Activated CD8-positive, alpha-beta memory T cell treated with anti-CD3 and anti-CD28 coated beads, Interleukin-2, amount 10 ng/mL, durations not matched to agents 7 days and 5 days (primary cell): ENCODE results near the gene SLC7A6. TPM values are rescaled to one million over a fixed set of nuclear protein-coding genes. Genes with fewer than 3 reads are reported as not detected.

Source experiments
- ATAC-seq: fragments of 150-1000 bp; cut with Tn5 transposase; one replicate; pipeline ENCODE4 v1.10.0; 2021; ENCODE audit warnings: moderate library complexity
- CTCF ChIA-PET: fragments of 350-600 bp; sonication (Branson Sonifier 250); formaldehyde crosslinking; loops from one replicate; lab custom pipeline; 2021; ENCODE audit warnings: antibody characterized with exemption; lab: Charles Lee
- DNase-seq: peaks from one replicate; pipeline ENCODE4 v3.0.0-alpha.2; 2020
- H3K27ac Mint-ChIP-seq: one replicate; pipeline ENCODE4 v1.8.0; 2021; ENCODE audit warnings: mild to moderate bottlenecking, mixed read lengths
- H3K27me3 Mint-ChIP-seq: one replicate; pipeline ENCODE4 v1.8.0; 2021; ENCODE audit warnings: mixed read lengths
- H3K36me3 Mint-ChIP-seq: one replicate; pipeline ENCODE4 v1.8.0; 2021; ENCODE audit warnings: mild to moderate bottlenecking, mixed read lengths
- H3K4me1 Mint-ChIP-seq: one replicate; pipeline ENCODE4 v1.8.0; 2021; ENCODE audit warnings: mixed read lengths
- H3K4me3 Mint-ChIP-seq: one replicate; pipeline ENCODE4 v1.8.0; 2021; ENCODE audit warnings: mild to moderate bottlenecking, moderate library complexity, mixed read lengths
- H3K9me3 Mint-ChIP-seq: one replicate; pipeline ENCODE4 v1.8.0; 2022; ENCODE audit warnings: low read depth, mixed read lengths
- total RNA-seq, 2 experiments: library from RNA; stranded (reverse); gene quantifications; one replicate each; pipeline ENCODE4 v1.2.3, GENCODE V29; 2021

SLC7A6 gene
- total RNA-seq, 2 experiments from 2014 or later: 73.3 to 99.5 TPM

DNA sequence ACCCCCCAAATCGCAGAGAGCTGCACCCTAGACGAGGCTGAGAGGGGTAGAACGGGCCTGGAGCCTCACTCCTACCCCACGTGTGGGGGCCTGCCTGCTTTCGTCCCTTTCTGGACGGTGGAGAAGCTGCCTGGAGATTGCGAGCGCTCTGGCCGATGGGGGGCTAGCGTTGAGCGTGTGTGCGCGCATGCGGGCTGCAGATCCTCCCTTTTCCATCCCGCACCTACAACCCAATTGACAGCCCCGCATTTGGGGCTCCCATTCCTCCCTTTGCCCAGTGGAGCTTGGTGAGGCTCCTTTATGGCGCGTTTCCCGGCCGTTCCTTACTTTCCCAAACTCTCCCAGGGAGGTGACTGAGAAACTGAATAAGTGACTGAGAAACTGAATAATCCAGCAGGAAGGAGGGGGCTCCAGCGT lies 27.5 kb upstream of the SLC7A6 start:
- peaks cover 34% of the 10 kb centered on the region for H3K4me1 Mint-ChIP-seq
- ATAC-seq (no peak), DNase-seq (no peak)
- peak overlapping the region; percentile 24 for H3K27ac Mint-ChIP-seq
- no peaks in the 10 kb centered on the region for H3K36me3 Mint-ChIP-seq
- peaks cover 8% of the 10 kb centered on the region for H3K27me3 Mint-ChIP-seq
- H3K9me3 Mint-ChIP-seq: no peaks in the 10 kb centered on the region
- peak overlapping the region; percentile 82 for H3K4me3 Mint-ChIP-seq
- CTCF ChIA-PET: interaction anchor here (1.4 to 2.1 kb wide), 6 partner anchors 8 to 420 kb away, joined by 3 to 10 read pairs (median 6); partner anchors contain the start of genes PLA2G15 and SLC7A6

DNA sequence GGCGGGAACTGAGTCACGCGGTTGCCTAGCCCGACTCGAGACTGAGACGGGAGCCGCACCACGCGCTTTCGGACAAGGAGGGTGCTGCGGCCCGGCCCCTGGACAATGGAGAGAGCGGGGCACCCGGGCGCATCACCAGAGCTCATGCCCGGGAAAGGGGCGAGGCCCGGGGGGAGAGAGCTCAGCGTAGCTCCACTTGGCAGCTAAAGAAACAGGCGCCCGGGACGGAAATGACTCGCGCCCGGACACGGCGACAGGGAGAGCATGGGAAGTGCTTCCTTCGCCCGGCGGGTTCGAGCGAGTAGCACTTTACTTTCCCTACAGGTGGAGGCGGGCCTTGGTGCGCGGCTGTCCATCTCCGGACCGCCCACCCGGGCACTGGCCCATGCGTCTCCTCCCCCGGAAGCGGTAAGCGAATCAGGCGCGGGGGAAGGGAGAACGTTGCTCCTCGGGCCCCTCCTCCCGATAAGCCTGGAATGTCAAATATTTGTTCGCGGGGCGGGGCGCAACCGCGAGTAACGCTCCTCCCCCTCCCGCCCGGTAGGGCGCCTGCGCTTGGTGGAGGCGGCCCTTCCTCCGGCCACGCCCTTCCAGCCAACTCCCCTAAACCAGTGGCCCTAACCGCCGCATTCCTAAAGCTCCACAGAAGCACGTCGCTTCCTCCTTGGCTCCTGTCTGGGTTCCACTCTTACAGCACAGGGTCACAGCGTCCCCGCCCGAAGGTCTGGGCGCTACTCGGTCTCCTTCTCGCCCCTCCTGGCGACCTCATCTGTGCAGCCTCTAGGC lies 26.9 kb upstream of the SLC7A6 start:
- CTCF ChIA-PET: interaction anchor here (0.8 to 2.1 kb wide), 9 partner anchors 8 to 421 kb away, joined by 3 to 10 read pairs (median 4); partner anchors contain the start of genes PLA2G15 and SLC7A6

DNA sequence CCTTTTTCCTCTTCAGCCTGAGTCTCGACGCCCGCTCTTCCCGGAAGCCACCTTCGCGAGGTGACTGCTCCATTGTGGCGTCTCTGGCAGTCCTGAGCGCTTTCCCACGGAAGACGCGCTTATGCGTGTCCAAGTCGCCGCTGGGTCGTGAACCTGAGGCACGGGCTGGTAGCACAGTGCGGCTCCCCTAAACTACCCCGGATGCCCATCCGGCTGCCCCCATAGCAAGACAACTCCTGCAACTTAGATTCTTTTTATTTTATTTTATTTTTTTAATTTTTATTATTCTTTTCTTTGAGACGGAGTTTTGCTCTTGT lies 26.3 kb upstream of the SLC7A6 start:
- Mint-ChIP-seq H3K27me3 (peaks cover 8% of the 10 kb centered on the region), H3K27ac (peak overlapping the region; percentile 90), H3K36me3 (no peaks in the 10 kb centered on the region), H3K4me3 (peak overlapping the region; percentile 82), H3K4me1 (peaks cover 31% of the 10 kb centered on the region), H3K9me3 (no peaks in the 10 kb centered on the region)
- DNase-seq: no peak
- CTCF ChIA-PET: interaction anchor here (0.6 to 2.1 kb wide), 11 partner anchors 7 to 302 kb away, joined by 3 to 14 read pairs (median 4); partner anchors contain the start of genes PLA2G15, PRMT7, SLC7A6 and SLC7A6OS
- peak; percentile 28 for ATAC-seq

More for the DNA sequence above, 26.9 kb upstream of the SLC7A6 start:
- Mint-ChIP-seq H3K4me1 (peaks cover 34% of the 10 kb centered on the region), H3K36me3 (no peaks in the 10 kb centered on the region), H3K9me3 (no peaks in the 10 kb centered on the region), H3K27ac (peak overlapping the region; percentile 90), H3K27me3 (peaks cover 8% of the 10 kb centered on the region), H3K4me3 (peak overlapping the region; percentile 82)
- DNase-seq (peak; percentile 94), ATAC-seq (peak; percentile 84)

DNA sequence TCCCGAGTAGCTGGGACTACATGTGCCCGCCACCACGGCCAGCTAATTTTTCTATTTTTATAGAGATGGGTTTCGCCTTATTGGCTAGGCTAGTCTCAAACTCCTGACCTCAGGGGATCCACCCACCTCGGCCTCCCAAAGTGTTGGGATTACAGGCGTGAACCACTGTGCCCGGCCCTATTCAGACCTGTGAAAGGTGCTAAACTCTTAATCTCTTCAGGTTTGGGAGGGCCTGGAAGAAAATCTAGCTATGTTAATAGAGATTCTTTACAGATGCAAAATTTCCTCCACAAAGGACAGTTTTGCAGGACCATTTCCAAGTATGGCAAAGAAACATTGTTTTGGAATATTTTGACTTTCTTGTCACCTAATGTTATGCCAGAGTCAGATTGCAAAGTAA lies 22.2 kb upstream of the SLC7A6 start:
- Mint-ChIP-seq H3K9me3 (no peaks in the 10 kb centered on the region), H3K27ac (no peak overlapping the region), H3K36me3 (no peaks in the 10 kb centered on the region), H3K27me3 (peaks cover under 1% of the 10 kb centered on the region), H3K4me3 (no peak overlapping the region), H3K4me1 (peaks cover 40% of the 10 kb centered on the region)
- no peak for ATAC-seq
- DNase-seq: no peak
- CTCF ChIA-PET: interaction anchor here (0.9 to 6.4 kb wide), 3 partner anchors 9 to 86 kb away, joined by 4 to 35 read pairs (median 15); no protein-coding TSS in a partner anchor

DNA sequence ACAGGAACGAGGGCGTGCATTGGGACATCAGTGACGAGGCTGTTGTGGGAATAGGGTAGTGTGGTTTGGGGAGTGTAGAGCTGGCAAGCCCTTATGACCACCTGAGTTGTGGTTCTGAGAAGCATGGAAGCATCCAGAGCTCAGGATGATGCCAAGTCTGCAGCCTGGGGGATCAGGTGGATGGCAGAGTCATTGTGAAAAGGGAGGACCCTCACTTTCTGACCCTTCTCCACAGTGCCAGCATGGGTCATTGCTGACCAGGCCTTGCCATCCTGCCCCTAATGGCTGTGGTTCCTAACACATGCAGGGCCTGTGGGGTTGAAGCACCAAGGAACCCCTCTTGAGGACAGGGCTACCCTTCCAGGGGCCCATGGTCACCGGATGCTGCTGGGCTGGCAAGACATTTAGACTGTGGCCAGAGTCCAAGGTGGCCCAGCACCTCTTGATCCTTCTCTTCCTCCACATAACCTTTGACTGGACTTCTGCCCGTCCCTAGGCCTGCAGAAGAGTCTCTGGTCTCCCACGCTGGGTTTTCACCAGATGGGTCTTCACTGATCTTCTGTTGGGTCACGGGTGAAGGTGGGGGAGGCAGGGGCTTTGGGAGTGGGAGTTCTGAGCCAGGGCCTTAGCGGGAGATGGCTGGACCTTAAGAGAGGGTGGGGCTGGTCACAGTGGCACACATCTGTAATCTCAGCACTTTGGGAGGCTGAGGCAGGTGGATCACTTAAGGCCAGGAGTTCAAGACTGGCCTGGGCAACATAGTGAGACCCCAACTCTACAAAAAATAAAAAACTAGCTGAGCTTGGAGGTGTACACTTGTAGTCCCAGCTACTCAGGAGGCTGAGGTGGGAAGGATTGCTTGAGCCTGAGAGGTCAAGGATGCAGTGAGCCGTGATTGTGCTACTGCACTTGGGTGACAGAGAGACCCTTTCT lies 21.1 kb upstream of the SLC7A6 start:
- ATAC-seq: no peak
- H3K36me3 Mint-ChIP-seq: no peaks in the 10 kb centered on the region
- no peak overlapping the region for H3K4me3 Mint-ChIP-seq
- DNase-seq: no peak
- H3K4me1 Mint-ChIP-seq: peaks cover 32% of the 10 kb centered on the region
- CTCF ChIA-PET: interaction anchor here (0.7 to 6.4 kb wide), 6 partner anchors 8 to 888 kb away, joined by 3 to 56 read pairs (median 4); partner anchors contain the start of gene SLC7A6
- no peak overlapping the region for H3K27ac Mint-ChIP-seq
- no peaks in the 10 kb centered on the region for H3K9me3 Mint-ChIP-seq
- no peaks in the 10 kb centered on the region for H3K27me3 Mint-ChIP-seq

DNA sequence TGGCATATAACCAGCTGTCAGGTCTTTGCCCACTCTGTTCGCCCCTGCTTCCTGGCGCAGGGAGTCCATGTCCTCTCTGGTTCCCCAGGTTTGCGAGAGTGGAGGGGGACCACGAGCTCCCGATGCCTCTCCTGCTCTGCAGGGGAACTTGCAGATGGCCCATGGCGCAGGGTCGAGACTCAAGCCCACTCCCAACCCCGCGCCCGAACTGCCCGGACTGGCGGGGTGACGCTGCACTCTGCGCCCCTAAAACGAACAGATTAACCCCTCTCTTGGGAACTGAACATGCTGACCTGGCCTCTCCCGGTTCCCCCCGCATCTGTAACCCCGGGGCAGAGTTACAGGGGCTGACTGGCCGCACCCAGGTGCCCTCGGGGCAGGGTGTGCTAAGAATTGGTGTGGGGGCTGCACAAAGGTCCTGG lies 19.8 kb upstream of the SLC7A6 start:
- CTCF ChIA-PET: interaction anchor here (1.0 to 6.4 kb wide), 7 partner anchors 7 to 887 kb away, joined by 3 to 56 read pairs (median 5); partner anchors contain the start of genes PRMT7, SLC7A6 and SLC7A6OS
- H3K27me3 Mint-ChIP-seq: no peaks in the 10 kb centered on the region
- peak overlapping the region; percentile 85 for H3K27ac Mint-ChIP-seq
- H3K4me3 Mint-ChIP-seq: peak overlapping the region; percentile 96
- no peak for DNase-seq
- peaks cover 3% of the 10 kb centered on the region for H3K36me3 Mint-ChIP-seq
- no peaks in the 10 kb centered on the region for H3K9me3 Mint-ChIP-seq
- H3K4me1 Mint-ChIP-seq: peaks cover 25% of the 10 kb centered on the region
- no peak for ATAC-seq

DNA sequence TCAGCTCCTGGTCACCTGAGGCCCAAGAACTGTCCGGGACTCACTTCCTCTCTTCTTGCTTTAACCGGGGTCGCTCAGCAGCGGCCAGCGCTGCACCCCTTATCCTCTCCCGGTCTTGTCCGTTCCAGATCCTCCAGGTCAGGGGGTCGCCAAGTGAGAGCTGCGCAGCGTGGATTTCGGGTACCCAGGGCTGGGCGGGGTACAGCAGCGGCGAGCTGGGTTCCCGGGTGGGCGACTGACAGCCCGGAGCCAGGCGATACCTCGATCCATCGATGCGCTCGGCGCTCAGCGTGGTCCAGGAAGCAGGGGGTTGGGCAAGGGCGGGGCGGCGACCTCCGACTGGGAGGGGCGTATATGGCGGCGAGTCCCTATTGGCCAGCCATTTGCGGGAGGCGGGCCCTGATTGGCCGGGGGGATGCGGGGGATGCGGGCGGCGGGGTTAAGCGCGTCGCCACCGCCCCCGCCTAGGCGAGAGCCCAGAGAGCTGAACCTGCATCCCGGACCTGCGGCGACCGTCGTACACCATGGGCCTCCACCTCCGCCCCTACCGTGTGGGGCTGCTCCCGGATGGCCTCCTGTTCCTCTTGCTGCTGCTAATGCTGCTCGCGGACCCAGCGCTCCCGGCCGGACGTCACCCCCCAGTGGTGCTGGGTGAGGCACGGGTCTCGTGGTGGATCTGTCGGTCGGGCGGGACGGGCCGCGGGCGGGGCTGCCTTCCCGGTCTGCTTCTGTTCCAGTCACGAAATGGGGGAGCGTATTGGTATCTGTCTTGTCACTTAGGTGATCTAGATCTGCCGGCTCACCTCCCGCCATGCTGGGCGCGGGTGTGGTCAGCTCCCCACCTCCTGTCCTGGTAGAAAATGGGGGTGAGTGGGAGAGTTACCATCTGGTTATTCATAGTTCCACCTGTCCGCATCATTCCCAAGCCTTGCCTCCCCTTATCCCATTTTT lies 19.1 kb upstream of the SLC7A6 start, which contains the start of gene PLA2G15:
TSS of gene PLA2G15 (plus strand) at position 471 of the 951 bp plus-strand sequence. CDS start at position 525, 54 bp downstream.
- H3K27me3 Mint-ChIP-seq: no peaks in the 10 kb centered on the region
- H3K27ac Mint-ChIP-seq: peak within 1 kb of the TSS; percentile 85
- H3K4me3 Mint-ChIP-seq: peak within 1 kb of the TSS; percentile 96
- H3K36me3 Mint-ChIP-seq: peaks cover 3% of the 10 kb centered on the region
- H3K4me1 Mint-ChIP-seq: peaks cover 21% of the 10 kb centered on the region
- CTCF ChIA-PET: interaction anchor here (0.6 to 6.4 kb wide), 8 partner anchors 8 to 886 kb away, joined by 3 to 56 read pairs (median 4); partner anchors contain the start of genes PRMT7, SLC7A6 and SLC7A6OS
- H3K9me3 Mint-ChIP-seq: no peaks in the 10 kb centered on the region
- peak; percentile 97 for DNase-seq
- peak; percentile 97 for ATAC-seq

DNA sequence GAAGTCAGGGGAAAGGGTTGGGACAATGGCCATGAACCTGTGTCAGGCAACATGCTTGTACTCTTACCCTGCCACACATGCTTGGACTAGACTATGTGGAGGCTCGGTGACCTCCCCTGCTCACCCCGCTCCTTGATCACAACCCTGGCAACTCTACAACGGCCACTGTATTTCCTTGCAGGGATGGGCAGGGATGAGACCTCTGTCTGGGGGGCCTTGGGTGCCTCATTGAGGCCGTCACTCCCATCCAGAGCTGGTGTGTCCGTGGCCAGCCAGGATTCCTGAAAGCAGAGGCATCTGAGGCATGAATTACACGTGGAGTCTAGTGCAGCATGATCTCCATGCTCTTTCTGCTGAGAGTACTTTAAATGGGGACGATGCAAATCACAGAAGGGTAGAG lies 18.2 kb upstream of the SLC7A6 start:
- Mint-ChIP-seq H3K36me3 (peaks cover 5% of the 10 kb centered on the region), H3K4me1 (peaks cover 21% of the 10 kb centered on the region), H3K4me3 (peak overlapping the region; percentile 96), H3K27me3 (no peaks in the 10 kb centered on the region), H3K27ac (no peak overlapping the region), H3K9me3 (no peaks in the 10 kb centered on the region)
- DNase-seq (no peak), ATAC-seq (no peak)
- CTCF ChIA-PET: interaction anchor here (1.2 to 6.4 kb wide), 4 partner anchors 9 to 82 kb away, joined by 3 to 56 read pairs (median 21); partner anchors contain the start of gene SLC7A6

DNA sequence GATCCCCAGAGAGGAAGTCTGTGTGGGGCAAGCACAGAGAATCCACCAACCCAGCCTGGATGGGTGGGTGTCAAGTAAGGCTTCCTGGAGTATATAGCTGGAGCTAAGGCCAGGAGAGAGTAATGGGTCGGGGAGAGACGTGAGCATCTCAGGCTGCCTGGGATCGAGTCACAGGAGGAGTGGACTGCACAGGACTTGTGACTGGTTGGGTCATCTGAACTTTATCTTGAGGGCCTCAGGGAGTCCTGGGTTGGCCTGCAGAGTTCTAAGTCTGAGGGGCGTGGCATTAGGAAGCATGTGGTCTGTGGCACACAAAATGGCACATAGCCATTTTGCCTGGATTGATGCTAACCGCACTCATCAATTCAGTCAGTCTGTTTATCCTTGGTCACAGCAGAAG lies 17.7 kb upstream of the SLC7A6 start:
- H3K4me1 Mint-ChIP-seq: peaks cover 21% of the 10 kb centered on the region
- no peaks in the 10 kb centered on the region for H3K9me3 Mint-ChIP-seq
- DNase-seq (no peak), ATAC-seq (no peak)
- H3K36me3 Mint-ChIP-seq: peaks cover 5% of the 10 kb centered on the region
- peak overlapping the region; percentile 96 for H3K4me3 Mint-ChIP-seq
- H3K27ac Mint-ChIP-seq: no peak overlapping the region
- no peaks in the 10 kb centered on the region for H3K27me3 Mint-ChIP-seq
- CTCF ChIA-PET: interaction anchor here (1.2 to 3.9 kb wide), 3 partner anchors 10 to 65 kb away, joined by 3 to 56 read pairs (median 7); partner anchors contain the start of gene SLC7A6

DNA sequence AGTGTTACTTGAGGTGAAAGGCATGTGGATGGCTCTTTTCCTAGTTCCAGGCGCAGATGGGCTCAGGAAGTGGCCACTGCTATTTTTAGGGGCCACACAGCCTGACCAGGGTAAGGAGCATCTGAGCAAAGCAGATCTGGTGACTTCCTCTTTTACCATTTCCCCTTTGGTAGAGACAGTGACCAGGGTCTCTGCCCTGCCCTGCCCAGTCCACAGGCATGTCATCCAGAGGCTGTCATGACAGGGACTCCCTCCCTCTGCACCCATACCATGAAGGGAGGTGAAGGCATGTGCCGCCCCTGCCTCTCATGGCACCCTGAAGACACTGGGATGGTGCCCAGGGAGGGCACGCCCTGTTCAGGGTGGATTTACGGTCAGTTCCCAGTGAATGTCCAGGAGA lies 16.9 kb upstream of the SLC7A6 start:
- ATAC-seq (no peak), DNase-seq (no peak)
- CTCF ChIA-PET: interaction anchor here (1.1 to 3.9 kb wide), 2 partner anchors 15 to 17 kb away, joined by 3 to 56 read pairs; partner anchors contain the start of gene SLC7A6
- Mint-ChIP-seq H3K4me3 (no peak overlapping the region), H3K4me1 (peaks cover 21% of the 10 kb centered on the region), H3K36me3 (peaks cover 5% of the 10 kb centered on the region), H3K9me3 (no peaks in the 10 kb centered on the region), H3K27me3 (no peaks in the 10 kb centered on the region), H3K27ac (no peak overlapping the region)

DNA sequence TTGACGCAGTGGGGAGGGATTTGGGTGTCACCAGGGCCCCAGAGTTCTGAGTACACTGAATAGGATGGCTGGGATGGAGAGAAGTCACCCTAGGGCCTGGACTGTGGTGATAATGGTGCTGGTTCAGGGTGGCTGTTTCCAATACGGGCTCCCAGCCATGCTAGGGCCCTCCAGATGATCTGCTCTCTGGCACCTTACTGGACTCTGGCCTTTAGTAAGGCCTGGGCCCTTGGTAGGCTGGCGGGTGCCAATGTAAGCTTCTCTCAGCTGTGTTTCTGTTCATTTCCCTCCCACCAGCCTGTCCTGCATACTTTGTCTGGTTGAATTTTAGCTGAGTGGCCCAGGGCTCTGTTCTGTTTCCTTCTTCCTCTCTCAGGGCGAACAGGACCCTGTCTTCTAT lies 16.4 kb upstream of the SLC7A6 start:
- peaks cover 5% of the 10 kb centered on the region for H3K36me3 Mint-ChIP-seq
- H3K27me3 Mint-ChIP-seq: no peaks in the 10 kb centered on the region
- H3K9me3 Mint-ChIP-seq: no peaks in the 10 kb centered on the region
- ATAC-seq (no peak), DNase-seq (no peak)
- no peak overlapping the region for H3K27ac Mint-ChIP-seq
- peaks cover 21% of the 10 kb centered on the region for H3K4me1 Mint-ChIP-seq
- CTCF ChIA-PET: interaction anchor here (1.1 to 1.3 kb wide), 2 partner anchors 16 to 79 kb away, joined by 3 to 4 read pairs; partner anchors contain the start of gene SLC7A6
- no peak overlapping the region for H3K4me3 Mint-ChIP-seq
